ENCODE measurements around the gene PRR5L. TPM values are rescaled to one million over a fixed set of nuclear protein-coding genes. Genes with fewer than 3 reads are reported as not detected.
"Not testable (repeated sequence)": the region's sequence is repeated elsewhere in the genome, so short reads cannot be mapped to it uniquely, and the experiment has no call there.

Gene PRR5L
- total RNA-seq, 4 donors from 2014 or later: 1.1 to 3.4 (median 1.7) TPM

DNA sequence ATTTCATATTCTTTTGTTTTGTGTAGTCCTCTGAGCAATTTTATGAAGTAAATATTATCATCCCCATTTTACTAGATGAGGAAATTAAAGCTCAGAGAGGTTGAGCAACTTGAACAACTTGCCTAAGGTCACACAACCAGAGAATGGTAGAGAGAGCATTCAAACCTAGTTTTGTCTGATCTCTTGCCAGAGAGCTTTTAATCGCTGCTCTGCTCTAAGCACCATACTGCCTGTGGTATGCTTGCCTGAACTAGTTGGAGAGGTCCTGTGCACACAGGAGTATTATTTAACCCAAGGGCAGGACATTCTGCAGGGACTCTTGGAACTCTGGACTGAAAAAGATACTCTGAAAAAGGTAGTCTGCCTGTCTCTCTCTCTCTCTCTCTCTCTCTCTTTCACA lies 175.5 kb downstream of the PRR5L start:
- 25 to 45% methylated on average over 1 of the region's 1 CpG for WGBS, 2 donors

GRCh38 chr11:36475192-36475591 lies 179.1 kb downstream of the PRR5L start:
- no peak for DNase-seq (ENCODE audit: low spot score in 2 of 2)
- TF ChIP-seq, protein P1, sequence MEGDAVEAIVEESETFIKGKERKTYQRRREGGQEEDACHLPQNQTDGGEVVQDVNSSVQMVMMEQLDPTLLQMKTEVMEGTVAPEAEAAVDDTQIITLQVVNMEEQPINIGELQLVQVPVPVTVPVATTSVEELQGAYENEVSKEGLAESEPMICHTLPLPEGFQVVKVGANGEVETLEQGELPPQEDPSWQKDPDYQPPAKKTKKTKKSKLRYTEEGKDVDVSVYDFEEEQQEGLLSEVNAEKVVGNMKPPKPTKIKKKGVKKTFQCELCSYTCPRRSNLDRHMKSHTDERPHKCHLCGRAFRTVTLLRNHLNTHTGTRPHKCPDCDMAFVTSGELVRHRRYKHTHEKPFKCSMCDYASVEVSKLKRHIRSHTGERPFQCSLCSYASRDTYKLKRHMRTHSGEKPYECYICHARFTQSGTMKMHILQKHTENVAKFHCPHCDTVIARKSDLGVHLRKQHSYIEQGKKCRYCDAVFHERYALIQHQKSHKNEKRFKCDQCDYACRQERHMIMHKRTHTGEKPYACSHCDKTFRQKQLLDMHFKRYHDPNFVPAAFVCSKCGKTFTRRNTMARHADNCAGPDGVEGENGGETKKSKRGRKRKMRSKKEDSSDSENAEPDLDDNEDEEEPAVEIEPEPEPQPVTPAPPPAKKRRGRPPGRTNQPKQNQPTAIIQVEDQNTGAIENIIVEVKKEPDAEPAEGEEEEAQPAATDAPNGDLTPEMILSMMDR (IDR thresholded peaks at IDR 0.05): no peak
- no peak for TF ChIP-seq POLR2A (IDR thresholded peaks at IDR 0.05)
- intact Hi-C loops (cut with DNase I; ENCODE audit: low total_unique reads): no loop called here
- H3K4me3 ChIP-seq (ENCODE audit: low read depth, poor library complexity, severe bottlenecking): no peak overlapping the region
- WGBS, 2 donors: 32 to 39% methylated on average over 1 of the region's 1 CpG

More for the DNA sequence above, 175.5 kb downstream of the PRR5L start:
- H3K4me3 ChIP-seq (ENCODE audit: low read depth, poor library complexity, severe bottlenecking): no peak overlapping the region
- no peak for DNase-seq (ENCODE audit: low spot score in 2 of 2)
- intact Hi-C loops (cut with DNase I; ENCODE audit: low total_unique reads): no loop called here
- no peak for TF ChIP-seq POLR2A (IDR thresholded peaks at IDR 0.05)
- TF ChIP-seq, protein P1 (IDR thresholded peaks at IDR 0.05): no peak

GRCh38 chr11:36478700-36479329 lies 182.7 kb downstream of the PRR5L start:
- intact Hi-C loops (cut with DNase I; ENCODE audit: low total_unique reads): no loop called here
- no peak for DNase-seq (ENCODE audit: low spot score in 2 of 2)
- 27% methylated on average over 2 of the region's 2 CpGs for WGBS, 2 donors
- TF ChIP-seq, protein P1 (IDR thresholded peaks at IDR 0.05): no peak
- TF ChIP-seq POLR2A (IDR thresholded peaks at IDR 0.05): no peak
- H3K4me3 ChIP-seq (ENCODE audit: low read depth, poor library complexity, severe bottlenecking): no peak overlapping the region

- H3K4me3 ChIP-seq (ENCODE audit: low read depth, poor library complexity, severe bottlenecking): no peak overlapping the region
- intact Hi-C loops (cut with DNase I; ENCODE audit: low total_unique reads): no loop called here
- TF ChIP-seq POLR2A (IDR thresholded peaks at IDR 0.05): no peak
- TF ChIP-seq, protein P1 (IDR thresholded peaks at IDR 0.05): no peak
- no peak for DNase-seq (ENCODE audit: low spot score in 2 of 2)
These were observed 184.7 kb downstream of the PRR5L start for GRCh38 chr11:36480833-36481232.

- intact Hi-C loops (cut with DNase I; ENCODE audit: low total_unique reads): not testable (repeated sequence)
- WGBS, 2 donors: 94 to 96% methylated on average over 3 of the region's 4 CpGs
These were observed 187.0 kb downstream of the PRR5L start for GRCh38 chr11:36483042-36483441.

DNA sequence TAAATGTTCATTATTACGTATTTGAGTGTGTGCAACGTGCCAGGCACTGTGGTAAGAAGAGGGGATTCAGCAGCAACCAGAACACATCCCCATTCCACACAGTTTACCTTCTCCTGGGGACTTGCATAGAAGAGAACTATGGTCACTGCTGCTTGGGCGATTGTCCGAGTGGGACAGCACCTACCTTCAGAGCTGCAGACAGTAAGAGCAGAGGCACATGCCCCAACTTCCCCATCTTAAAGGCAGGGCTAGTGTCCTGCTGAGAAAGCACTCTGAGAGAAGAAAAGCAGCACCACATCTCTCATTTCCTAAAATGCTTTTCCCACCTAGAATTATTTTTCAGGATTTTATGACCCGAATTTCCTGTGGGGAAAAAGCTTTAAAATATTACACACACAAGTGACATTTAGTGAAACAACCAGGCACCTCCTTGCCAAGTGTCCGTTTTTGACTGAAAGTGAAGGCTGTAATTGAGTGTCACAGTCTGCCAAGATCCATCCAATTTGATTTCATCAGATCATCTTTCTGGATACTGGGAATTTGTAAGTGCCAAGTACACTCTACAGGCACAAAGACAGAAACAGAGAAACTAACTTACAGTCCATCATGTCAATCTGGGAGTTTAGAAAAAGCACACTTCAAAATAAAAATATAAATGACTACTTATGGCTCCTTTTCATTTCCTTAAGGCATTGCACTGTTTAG lies 189.4 kb downstream of the PRR5L start:
- 71% methylated on average over 6 of the region's 6 CpGs for WGBS, 2 donors
- intact Hi-C loops (cut with DNase I; ENCODE audit: low total_unique reads): no loop called here
- H3K4me3 ChIP-seq (ENCODE audit: low read depth, poor library complexity, severe bottlenecking): no peak overlapping the region
- DNase-seq (ENCODE audit: low spot score in 2 of 2): no peak
- TF ChIP-seq, protein P1 (IDR thresholded peaks at IDR 0.05): no peak

More at GRCh38 chr11:36483042-36483441, 187.0 kb downstream of the PRR5L start:
- H3K4me3 ChIP-seq (ENCODE audit: low read depth, poor library complexity, severe bottlenecking); DNase-seq (ENCODE audit: low spot score in 2 of 2): not testable (repeated sequence)
